T-helper 1 cell treated with Interleukin-12 subunit alpha and Interleukin-12 subunit beta and Interleukin-4 antibody, amounts not matched to agents 30 μg/mL and 1 μg/mL, for 36 hours (primary cell): Measurements from ENCODE around the gene CHRNA1.

ENCODE experiments used
- H3K27ac Mint-ChIP-seq: one replicate; pipeline ENCODE4 v1.8.0; 2021; ENCODE audit warnings: mild to moderate bottlenecking, mixed read lengths
- H3K27me3 Mint-ChIP-seq: one replicate; pipeline ENCODE4 v1.8.0; 2021; ENCODE audit warnings: low read depth, mixed read lengths
- H3K36me3 Mint-ChIP-seq: one replicate; pipeline ENCODE4 v1.8.0; 2021; ENCODE audit warnings: low read depth, mixed read lengths
- H3K4me1 Mint-ChIP-seq: one replicate; pipeline ENCODE4 v1.8.0; 2021; ENCODE audit warnings: low read depth, mixed read lengths
- H3K4me3 Mint-ChIP-seq: one replicate; pipeline ENCODE4 v1.8.0; 2021; ENCODE audit warnings: mild to moderate bottlenecking, moderate library complexity, mixed read lengths
- H3K9me3 Mint-ChIP-seq: one replicate; pipeline ENCODE4 v1.8.0; 2021; ENCODE audit warnings: mixed read lengths

The CHRNA1 gene

GRCh38 chr2:174702541-174702940 is 61.7 kb downstream of the CHRNA1 start:
- Mint-ChIP-seq H3K4me1 (peaks cover 4% of the 10 kb centered on the region), H3K27me3 (peaks cover 49% of the 10 kb centered on the region), H3K9me3 (no peaks in the 10 kb centered on the region), H3K36me3 (no peaks in the 10 kb centered on the region), H3K4me3 (no peak overlapping the region), H3K27ac (no peak overlapping the region)

GRCh38 chr2:174699993-174700766 is 64.1 kb downstream of the CHRNA1 start:
- H3K27ac Mint-ChIP-seq = no peak overlapping the region
- H3K27me3 Mint-ChIP-seq = peaks cover 55% of the 10 kb centered on the region
- H3K4me3 Mint-ChIP-seq = no peak overlapping the region
- H3K9me3 Mint-ChIP-seq = no peaks in the 10 kb centered on the region
- H3K36me3 Mint-ChIP-seq = no peaks in the 10 kb centered on the region
- H3K4me1 Mint-ChIP-seq = peaks cover 9% of the 10 kb centered on the region
